ENCODE data around the gene STPG2.

Gene STPG2

DNA sequence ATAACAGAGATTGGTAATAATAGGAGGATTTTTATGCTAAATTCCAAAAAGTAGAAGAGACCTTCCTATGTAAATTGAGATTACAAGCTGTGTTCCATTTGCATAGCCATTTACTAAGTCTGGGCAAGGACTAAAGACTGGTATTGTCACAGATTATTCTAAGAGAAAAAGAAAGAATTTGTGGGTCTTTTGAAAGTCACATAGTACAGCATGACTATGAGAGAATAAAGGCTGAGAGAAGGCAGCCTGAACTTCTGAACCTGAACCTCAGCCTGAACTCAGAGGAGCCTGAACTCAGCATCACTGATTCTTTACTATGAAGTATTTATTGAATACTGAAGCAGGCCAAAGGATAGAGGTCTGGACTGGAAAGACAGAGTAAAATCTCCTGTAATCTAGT lies 297.5 kb downstream of the STPG2 start:
- H3K79me2 ChIP-seq (ENCODE audit: low read length): no peaks in the 10 kb centered on the region
- no peaks in the 10 kb centered on the region for H4K20me1 ChIP-seq (ENCODE audit: insufficient read depth, low read length)
- DNase-seq: no peak
- TF ChIP-seq, protein P1, sequence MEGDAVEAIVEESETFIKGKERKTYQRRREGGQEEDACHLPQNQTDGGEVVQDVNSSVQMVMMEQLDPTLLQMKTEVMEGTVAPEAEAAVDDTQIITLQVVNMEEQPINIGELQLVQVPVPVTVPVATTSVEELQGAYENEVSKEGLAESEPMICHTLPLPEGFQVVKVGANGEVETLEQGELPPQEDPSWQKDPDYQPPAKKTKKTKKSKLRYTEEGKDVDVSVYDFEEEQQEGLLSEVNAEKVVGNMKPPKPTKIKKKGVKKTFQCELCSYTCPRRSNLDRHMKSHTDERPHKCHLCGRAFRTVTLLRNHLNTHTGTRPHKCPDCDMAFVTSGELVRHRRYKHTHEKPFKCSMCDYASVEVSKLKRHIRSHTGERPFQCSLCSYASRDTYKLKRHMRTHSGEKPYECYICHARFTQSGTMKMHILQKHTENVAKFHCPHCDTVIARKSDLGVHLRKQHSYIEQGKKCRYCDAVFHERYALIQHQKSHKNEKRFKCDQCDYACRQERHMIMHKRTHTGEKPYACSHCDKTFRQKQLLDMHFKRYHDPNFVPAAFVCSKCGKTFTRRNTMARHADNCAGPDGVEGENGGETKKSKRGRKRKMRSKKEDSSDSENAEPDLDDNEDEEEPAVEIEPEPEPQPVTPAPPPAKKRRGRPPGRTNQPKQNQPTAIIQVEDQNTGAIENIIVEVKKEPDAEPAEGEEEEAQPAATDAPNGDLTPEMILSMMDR (IDR thresholded peaks at IDR 0.05; ENCODE audit: low read length): no peak
- TF ChIP-seq EZH2 (optimal IDR thresholded peaks at IDR 0.05; ENCODE audit: low read depth, low read length) (no peak), EZH2phosphoT487 (IDR thresholded peaks at IDR 0.05; ENCODE audit: low read length) (no peak)
- no peaks in the 10 kb centered on the region for H3K9me2 ChIP-seq (replicated peaks; ENCODE audit: insufficient read depth, low read length)
- H3K9ac ChIP-seq (ENCODE audit: low read length): no peak overlapping the region
- no peaks in the 10 kb centered on the region for H3K9me3 ChIP-seq (replicated peaks; ENCODE audit: insufficient read depth, low read length)
- H3K27me3 ChIP-seq (replicated peaks; ENCODE audit: insufficient read depth, low read length): no peaks in the 10 kb centered on the region
- H3F3A ChIP-seq (ENCODE audit: insufficient read depth, low read length): no peaks in the 10 kb centered on the region
- no peak overlapping the region for H2AFZ ChIP-seq (ENCODE audit: low read length)
- no peaks in the 10 kb centered on the region for H3K4me1 ChIP-seq (ENCODE audit: low read length)
- H3K4me2 ChIP-seq (ENCODE audit: low read depth, low read length): no peak overlapping the region
- H3K36me3 ChIP-seq (replicated peaks; ENCODE audit: insufficient read depth, low read length): no peaks in the 10 kb centered on the region
- no peak overlapping the region for H3K4me3 ChIP-seq (ENCODE audit: low read length)
- H3K27ac ChIP-seq (ENCODE audit: low read length): no peak overlapping the region

DNA sequence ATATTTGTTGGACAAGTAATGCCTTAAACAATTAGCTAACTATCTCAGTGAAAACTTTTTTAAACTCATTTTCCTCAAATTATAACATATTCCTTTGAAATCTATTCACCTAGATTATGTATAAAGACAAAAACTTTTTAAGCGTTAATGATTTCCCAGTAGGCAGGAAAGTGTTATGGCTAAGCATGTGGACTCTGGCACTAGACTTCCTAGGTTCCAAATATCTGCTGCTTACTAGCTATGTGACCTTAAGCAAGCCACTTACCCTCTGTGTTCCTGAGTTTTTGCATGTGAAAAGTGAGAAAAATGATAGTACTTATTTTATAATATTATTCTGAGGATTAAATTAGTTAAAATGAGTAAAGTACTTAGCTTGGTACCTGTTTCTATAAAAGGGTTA lies 301.8 kb downstream of the STPG2 start:
- no peaks in the 10 kb centered on the region for H3K9me2 ChIP-seq (replicated peaks; ENCODE audit: insufficient read depth, low read length)
- H3K36me3 ChIP-seq (replicated peaks; ENCODE audit: insufficient read depth, low read length): no peaks in the 10 kb centered on the region
- H3K4me1 ChIP-seq (ENCODE audit: low read length): no peaks in the 10 kb centered on the region
- no peak for DNase-seq
- no peak overlapping the region for H3K9ac ChIP-seq (ENCODE audit: low read length)
- no peaks in the 10 kb centered on the region for H3F3A ChIP-seq (ENCODE audit: insufficient read depth, low read length)
- TF ChIP-seq, protein P1 (IDR thresholded peaks at IDR 0.05; ENCODE audit: low read length): no peak
- TF ChIP-seq EZH2 (optimal IDR thresholded peaks at IDR 0.05; ENCODE audit: low read depth, low read length): no peak
- no peak for TF ChIP-seq EZH2phosphoT487 (IDR thresholded peaks at IDR 0.05; ENCODE audit: low read length)
- H4K20me1 ChIP-seq (ENCODE audit: insufficient read depth, low read length): no peaks in the 10 kb centered on the region
- H2AFZ ChIP-seq (ENCODE audit: low read length): no peak overlapping the region
- H3K79me2 ChIP-seq (ENCODE audit: low read length): no peaks in the 10 kb centered on the region
- H3K9me3 ChIP-seq (replicated peaks; ENCODE audit: insufficient read depth, low read length): no peaks in the 10 kb centered on the region
- H3K27me3 ChIP-seq (replicated peaks; ENCODE audit: insufficient read depth, low read length): no peaks in the 10 kb centered on the region
- no peak overlapping the region for H3K4me3 ChIP-seq (ENCODE audit: low read length)
- H3K4me2 ChIP-seq (ENCODE audit: low read depth, low read length): no peak overlapping the region
- H3K27ac ChIP-seq (ENCODE audit: low read length): no peak overlapping the region

DNA sequence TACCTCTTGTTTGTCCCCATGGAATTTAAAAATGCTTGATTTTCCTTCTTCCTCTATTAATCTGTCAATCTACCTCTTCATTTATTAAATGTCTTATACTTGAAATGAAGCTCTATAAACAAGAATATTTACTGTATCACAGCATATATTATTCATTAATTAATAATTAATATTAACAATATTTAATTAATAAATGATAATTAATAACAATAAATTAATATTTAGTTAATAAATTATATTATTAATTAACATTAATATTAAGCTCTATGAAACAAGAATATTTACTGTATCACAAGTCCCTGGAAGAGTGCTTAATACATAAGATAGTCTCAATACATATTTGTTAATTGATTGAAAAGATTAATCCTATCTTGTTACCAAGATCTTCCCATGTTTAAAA lies 306.6 kb downstream of the STPG2 start:
- Histone ChIP-seq H3K27ac (ENCODE audit: low read length) (no peak overlapping the region), H3K9me3 (replicated peaks; ENCODE audit: insufficient read depth, low read length) (no peaks in the 10 kb centered on the region), H3K4me1 (ENCODE audit: low read length) (no peaks in the 10 kb centered on the region), H3K4me2 (ENCODE audit: low read depth, low read length) (no peak overlapping the region), H3K27me3 (replicated peaks; ENCODE audit: insufficient read depth, low read length) (no peaks in the 10 kb centered on the region), H3F3A (ENCODE audit: insufficient read depth, low read length) (no peaks in the 10 kb centered on the region), H3K9me2 (replicated peaks; ENCODE audit: insufficient read depth, low read length) (no peaks in the 10 kb centered on the region), H4K20me1 (ENCODE audit: insufficient read depth, low read length) (no peaks in the 10 kb centered on the region), H3K79me2 (ENCODE audit: low read length) (no peaks in the 10 kb centered on the region), H3K9ac (ENCODE audit: low read length) (no peak overlapping the region), H3K4me3 (ENCODE audit: low read length) (no peak overlapping the region), H2AFZ (ENCODE audit: low read length) (no peak overlapping the region), H3K36me3 (replicated peaks; ENCODE audit: insufficient read depth, low read length) (no peaks in the 10 kb centered on the region)
- TF ChIP-seq, protein P1 (IDR thresholded peaks at IDR 0.05; ENCODE audit: low read length): no peak
- TF ChIP-seq EZH2phosphoT487 (IDR thresholded peaks at IDR 0.05; ENCODE audit: low read length): no peak
- DNase-seq: no peak
